ENCODE measurements around the gene SLC39A8.

The SLC39A8 gene

DNA sequence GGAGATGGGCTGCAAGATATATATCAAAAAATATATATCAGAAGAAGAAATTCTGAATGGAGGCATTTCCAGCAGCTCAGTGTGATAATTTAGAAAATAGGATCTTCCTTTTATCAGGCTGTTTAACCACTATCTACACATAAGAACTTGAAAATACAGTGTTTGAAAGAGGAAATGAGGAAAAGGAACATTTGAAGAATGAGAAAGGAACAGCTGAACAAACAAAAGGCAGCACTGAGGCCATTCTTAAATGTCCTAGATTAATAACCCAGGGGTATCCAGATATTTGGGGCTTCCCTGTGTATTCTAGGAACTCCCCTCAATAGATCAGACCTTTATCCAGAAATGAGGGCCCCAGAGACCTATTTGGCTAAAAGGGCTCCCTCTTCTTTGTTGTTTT is 4.1 kb downstream of the SLC39A8 start:
- no peak for DNase-seq (ENCODE audit: low spot score)

DNA sequence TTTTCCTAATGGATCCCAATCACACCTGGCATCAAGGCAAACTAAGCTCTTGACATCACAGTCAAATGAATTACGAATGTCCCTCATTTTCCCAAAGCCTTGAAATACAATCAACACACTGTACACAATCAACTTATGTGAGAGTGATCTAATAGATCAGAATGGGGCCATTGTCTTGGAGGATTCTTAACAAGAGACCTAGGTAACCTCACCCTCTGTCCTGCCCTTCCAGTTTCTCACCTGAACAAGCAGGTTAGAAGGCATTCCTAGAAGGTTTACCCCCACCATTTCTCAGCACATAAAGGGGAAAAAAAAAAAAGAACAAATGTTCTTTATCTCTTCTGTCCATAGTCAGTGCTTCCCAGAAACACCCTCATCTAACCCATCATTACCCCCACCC is 6.3 kb downstream of the SLC39A8 start:
- no peak for DNase-seq (ENCODE audit: low spot score)

DNA sequence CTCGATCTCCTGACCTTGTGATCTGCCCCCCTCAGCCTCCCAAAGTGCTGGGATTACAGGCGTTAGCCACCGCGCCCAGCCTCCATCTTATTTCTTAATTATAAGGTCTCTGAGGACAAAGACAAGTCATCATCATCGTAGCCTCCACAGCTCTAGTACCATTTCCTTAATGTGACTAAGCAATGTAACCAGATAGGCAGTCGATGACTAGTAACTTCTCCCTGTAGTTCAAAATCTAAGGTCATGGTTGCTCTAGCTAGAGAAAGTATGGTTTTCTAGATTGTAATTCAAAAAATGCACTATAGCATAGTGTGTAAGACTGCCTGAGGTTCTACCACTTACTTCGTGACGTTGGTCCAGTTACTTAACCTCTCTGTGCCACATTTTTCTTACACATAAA is 6.9 kb downstream of the SLC39A8 start:
- no peak for DNase-seq (ENCODE audit: low spot score)

DNA sequence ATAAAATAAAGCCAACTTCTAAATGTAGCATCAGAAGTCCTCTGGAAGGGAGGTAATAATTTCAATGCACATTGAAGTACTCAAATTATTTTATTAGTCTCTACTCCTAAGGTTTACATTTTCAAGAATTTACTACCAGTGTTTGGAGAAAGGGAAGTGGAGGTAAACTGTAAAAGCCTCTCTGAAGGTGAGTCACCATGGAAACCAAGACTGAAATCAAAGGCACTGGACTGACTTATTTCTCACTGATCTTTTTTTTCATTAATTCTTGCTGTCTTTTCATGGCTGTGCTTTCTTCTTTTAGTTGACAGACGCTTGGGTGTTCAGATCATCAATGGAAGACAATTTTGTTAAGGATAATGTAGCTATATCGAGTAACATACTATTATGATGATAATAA is 9.7 kb downstream of the SLC39A8 start:
- no peak for DNase-seq (ENCODE audit: low spot score)

DNA sequence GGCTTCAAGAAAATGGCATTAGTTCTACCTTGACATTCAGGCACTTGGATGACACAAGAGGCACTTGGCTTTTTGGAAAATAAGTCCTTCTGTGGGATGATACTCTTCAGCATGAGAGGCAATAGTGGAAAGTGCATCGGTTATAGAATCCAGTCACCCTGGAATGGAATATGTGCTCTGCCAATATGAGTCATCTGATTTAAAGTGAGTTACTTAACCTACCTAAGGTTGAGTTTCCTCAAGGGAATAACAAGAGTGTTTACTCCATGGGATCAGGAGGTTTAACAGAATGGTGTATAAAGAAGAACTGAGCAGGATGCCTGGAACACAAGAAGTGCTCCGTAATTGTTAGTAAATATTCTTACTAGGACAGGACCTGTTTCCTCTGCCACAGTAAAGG is 10.7 kb downstream of the SLC39A8 start:
- DNase-seq (ENCODE audit: low spot score), result no peak

DNA sequence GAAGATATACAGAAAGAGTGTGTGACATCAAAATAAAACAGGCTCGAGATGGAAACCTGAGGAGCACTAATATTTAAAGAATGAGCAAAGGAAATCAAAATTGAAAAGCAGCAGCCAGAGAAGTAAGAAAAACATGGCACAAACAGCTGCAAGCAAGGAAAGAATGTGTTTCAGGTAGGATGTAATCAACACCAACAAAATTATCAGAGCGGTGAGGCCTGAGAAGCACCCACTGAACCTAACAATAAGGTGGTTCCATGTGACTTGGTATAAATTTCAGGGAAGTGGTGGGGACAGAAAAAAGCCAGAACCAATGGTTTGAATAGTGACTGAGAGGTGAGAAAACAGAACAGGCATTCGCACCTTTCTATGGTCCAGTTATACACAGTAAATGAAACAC is 11.5 kb downstream of the SLC39A8 start:
- no peak for DNase-seq (ENCODE audit: low spot score)

DNA sequence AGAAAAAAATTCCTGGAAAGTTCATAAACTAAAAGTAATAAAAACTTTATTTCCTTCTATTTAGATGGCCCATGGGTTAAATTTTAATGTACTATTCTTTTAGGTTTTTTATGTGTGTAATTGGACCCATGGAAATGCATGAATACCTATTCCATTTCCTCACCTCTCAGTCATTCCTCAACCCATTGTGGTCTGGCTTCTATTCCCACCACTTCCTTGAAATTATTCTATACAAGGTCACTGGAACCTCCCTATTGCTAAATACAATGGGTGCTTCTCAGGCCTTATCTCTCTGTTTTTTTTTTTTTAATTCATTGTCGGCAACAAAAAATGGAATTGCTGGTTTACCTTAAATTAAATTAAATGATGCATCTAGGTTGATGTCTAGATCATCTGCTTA is 17.2 kb downstream of the SLC39A8 start:
- no peak for DNase-seq (ENCODE audit: low spot score)

DNA sequence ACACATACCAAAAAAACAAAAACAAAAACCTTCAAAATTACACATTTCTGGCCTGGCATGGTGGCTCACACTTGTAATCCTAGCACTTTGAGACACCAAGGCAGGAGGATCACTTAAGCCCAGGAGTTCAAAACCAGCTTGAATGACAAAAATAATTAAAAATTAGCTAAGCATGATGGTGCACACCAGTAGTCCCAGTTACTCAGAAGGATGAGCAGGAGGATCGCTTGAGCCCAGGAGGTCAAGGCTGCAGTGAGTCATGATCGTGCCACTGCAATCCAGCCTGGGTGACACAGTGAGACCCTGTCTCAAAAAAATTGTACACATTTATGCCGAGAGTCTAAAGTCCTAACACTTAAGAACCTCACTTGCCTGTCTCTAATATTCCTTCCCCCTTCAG is 18.3 kb downstream of the SLC39A8 start:
- no peak for DNase-seq (ENCODE audit: low spot score)

DNA sequence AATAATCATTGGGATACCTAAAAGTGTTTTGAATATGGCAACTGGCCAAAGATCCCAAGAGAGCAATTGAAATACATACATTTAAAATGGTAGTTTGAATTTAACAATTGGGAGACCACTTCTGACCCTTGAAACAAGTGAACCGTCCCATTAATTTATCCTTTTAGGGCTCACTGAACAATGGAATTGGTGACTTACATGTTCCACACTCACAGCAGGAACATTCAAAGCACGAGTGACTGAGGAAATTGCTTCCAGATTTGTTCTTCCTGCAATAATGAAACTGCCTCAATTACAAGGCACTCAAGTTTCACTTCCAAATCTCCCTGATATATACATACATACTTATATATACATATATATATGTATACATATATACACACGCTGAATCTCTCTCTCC is 20.6 kb downstream of the SLC39A8 start:
- no peak for DNase-seq (ENCODE audit: low spot score)

DNA sequence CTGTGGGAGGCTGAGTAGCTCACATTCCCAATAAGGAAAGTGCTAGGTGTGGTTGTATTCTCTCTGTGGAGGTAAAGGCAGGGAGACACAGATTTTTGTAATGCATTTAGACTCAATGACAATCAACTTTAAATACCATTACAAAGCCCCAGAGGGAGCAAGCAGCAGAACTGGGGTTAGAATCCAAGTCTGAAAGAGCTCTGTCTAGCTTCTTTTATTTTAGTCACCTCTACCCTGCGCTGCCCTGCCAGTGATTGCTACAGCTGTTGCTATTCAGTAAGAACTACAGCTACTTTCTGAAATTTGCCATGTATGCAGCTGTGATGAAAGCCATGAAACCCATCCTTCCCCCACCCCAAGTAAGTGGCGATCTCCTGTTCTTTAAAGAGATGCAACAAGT is 22.5 kb downstream of the SLC39A8 start:
- no peak for DNase-seq (ENCODE audit: low spot score)

DNA sequence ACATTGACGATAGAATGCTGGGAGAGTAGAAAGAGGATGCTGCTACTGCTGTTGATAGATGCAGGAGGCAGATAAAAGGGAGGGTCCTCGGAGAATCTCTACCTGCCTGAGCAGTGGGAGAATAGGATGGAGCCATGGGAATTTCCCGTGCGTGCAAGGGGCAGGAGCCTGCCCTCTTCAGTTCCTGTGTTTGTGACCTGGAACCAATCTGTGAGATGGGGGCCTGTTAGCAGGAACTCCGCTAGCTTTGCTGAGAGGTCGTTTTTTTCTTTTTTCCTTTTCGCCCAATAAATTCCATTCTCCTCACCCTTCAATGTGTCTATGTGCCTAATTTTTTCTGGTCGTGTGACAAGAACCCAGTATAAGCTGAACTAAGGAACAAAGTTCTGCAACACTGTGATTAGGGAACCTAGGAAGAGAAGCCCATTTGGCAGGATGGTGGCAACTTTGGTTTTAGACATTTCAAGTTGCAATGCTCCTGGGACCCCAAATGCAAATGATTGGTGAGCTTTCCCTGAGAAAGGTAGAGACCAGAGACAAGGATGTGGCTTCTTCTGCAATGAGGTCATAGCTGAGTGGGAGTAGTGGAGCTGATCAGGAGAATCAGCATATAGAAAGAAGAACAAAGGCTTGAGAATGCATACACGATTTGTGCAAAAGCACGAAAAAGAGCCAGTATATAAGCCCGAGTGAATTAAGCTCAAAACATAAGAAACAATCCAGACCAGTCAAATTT is 23.9 kb downstream of the SLC39A8 start:
- no peak for DNase-seq (ENCODE audit: low spot score)

DNA sequence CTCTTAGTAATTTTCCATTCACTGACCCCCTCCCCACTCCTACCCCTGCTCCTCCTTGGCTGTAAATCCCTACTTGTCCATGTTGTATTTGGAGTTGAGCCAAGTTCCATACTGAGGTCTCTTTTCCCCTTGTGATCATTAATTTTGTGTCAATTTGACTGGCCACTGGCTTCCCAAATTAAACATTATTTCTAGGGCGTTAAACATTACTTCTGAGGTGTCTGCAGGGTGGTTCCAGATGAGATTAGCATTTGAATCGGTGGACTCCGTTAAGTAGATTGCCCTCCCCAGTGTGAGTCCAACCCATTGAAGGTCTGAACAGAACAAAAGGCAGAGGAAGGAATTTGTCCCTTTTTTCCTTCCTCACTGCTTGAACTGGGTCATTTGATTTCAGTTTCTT is 25.7 kb downstream of the SLC39A8 start:
- no peak for DNase-seq (ENCODE audit: low spot score)

DNA sequence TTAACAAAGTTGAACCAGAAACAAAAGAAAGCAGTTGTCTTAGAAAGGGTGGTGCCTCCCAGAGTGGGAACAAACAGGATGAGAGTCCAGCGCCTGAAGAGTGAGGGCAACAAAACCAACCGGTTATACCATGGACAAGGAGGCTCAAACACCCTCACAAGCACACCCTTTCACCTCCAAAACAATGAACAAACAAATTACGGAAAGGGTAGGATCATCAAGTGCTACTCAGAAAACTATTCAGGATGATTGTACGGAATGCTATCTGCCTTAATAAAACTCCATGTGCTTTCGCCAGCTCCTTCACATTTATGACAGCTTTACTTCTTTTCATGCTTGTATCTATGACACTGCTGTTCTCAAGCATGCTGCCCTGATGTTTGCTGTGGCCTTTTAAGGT is 26.8 kb downstream of the SLC39A8 start:
- no peak for DNase-seq (ENCODE audit: low spot score)

DNA sequence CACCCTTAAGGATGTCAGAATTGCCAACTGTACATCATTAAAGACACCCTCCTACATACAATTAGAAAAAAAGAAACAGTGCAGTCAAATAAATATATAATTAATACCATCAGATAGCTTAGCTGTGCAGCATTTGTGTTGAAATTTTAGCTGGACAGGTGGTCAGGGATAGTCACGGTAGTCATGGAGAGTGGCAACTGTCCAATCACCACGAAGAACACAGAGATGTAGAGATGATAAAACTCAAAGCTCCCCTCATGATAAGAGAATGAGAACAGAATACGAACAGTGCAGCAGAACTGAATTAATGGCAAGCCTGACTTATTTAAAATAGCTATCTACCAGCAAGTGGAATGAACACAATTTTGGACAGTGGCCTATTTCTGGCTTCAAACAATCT is 27.2 kb downstream of the SLC39A8 start:
- no peak for DNase-seq (ENCODE audit: low spot score)

DNA sequence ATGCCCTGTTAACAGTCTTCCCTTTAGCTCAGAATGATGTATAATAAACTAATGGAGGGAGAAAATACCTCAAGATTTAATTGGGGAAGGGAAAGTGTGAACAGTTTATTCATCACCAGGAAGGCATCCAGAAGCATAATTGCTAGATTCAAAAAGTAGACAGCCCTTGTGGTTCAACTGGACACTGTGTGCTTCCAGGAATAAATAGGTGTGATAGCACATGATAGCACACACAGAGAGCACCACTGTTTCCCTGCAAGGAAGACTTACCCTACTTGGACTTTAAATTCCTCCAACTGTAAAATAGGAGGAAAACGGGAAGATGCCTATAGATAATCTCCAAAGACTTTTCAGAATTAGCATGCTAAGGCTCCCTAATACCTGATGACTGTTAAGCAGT is 27.8 kb downstream of the SLC39A8 start:
- no peak for DNase-seq (ENCODE audit: low spot score)

DNA sequence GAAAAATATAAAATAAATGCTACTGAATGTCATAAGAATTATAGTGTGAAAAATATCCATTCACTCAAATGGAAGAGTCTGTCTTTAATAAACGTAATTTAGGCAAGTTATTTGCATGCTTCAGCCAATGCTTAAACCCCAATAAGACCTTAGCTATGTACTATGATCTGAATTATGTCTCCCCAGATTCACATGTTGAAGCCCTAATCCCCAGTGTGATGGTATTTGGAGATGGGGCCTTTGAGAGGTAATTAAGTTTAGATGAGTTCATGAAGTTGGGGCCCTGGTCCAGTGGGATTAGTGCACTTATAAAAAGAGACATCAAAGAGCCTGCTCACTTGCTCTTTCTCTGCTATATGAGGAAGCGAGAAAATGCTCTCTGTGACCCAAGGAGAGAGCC is 28.7 kb downstream of the SLC39A8 start:
- no peak for DNase-seq (ENCODE audit: low spot score)

DNA sequence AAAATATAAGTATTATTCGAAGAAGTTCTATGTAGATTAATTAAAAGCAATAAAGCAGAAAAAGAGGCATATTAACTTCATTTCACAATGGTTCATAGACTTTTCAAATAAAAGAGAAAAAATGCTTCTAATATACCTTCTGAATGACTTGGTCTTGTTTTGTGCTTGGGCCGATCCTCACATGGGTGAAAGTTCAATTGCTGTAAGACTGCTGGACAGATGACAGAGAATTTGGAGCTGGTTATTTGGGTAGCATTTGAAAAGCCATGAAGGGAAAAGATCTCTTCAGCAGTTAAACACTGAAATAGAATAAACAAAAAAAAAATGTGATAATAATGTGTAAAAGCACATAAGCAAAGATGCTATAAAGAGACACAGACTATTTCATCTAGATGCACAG is 29.8 kb downstream of the SLC39A8 start:
- no peak for DNase-seq (ENCODE audit: low spot score)

DNA sequence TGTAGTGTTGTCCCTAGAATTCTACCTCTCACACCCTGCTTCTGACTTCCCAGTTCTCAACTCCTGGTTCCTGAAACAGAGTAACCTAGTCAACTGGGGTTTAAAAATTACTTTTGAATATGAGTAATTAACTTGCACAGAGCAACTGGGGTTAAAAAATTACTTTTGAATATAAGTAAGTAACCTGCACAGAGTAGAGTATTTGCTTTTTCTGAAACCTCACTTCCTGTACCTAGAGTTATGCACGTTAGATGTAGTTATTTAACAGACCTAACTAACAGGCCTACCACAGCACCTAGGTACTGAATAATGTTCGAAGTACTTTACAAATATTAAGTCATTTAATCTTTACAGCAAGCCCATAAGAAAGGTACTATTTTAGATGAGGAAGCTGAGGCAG is 32.9 kb downstream of the SLC39A8 start:
- no peak for DNase-seq (ENCODE audit: low spot score)

DNA sequence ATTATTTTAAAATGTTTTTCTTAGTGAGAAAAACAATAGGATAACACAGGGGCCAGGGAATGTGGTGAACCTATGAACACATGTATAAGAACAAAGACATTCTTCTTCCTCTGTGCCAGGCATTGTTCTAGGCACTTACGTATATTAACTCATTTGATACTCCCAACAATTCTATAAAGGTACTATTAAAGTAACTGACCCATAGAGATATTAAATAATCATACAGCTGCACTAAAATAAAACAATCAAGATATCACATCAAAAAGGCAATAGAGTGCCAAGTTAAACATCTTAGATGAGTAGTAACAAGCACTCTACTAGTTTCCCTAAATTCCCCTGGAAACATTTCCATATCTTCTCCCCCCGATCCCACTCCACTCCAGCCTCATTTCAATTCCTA is 33.4 kb downstream of the SLC39A8 start:
- no peak for DNase-seq (ENCODE audit: low spot score)

DNA sequence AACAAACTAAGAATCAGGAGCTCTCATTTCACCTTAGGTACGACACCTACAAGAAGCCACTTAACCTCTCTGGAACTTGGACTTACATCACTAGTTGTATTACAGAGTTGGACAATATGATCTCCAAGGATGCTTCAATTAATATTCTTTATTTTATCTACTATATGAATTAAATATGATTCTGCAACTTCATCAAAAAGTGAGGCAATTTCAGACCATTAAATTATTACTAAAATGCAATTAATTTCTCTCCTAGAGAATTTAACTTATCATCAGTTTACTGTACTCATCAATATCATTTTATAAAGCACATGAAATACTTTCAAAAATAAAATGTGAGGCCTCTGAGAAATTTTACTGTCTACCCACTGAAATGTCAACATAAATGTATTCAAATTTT is 33.9 kb downstream of the SLC39A8 start:
- no peak for DNase-seq (ENCODE audit: low spot score)

DNA sequence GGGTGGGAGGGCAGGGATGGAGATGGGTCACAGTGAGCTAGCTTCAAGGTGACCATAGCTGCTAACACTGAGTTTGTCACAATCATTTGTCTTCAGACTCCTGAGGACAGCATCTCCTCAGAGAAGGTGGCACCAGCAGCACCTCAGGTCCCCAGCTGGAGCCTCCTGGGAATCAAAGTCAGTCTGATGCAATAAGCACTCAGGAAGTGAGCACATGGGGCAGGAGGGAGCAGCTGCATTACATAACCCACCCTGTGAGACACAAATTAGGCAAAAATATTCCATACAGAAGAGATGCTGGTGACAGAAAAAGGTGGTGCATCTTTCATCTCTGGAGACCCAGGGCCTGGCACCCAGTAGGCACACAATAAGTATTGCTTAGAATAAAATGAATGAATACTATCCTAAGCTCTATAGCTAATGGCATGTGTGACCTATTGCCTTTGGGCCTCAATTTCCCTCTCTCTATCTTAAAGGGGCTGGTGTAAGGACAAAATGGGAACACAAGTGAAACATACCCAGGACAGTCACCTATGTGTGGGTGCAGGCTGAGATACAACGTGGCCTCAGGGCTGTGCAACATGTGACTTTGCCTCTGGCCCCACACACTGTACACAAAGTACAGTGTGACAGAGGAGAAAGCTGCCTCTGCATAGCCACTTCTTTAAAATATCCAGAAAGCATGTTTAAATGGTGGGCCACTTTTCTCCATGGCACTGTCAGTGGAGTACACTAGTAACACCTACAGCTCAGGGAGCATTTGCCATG is 37.1 kb downstream of the SLC39A8 start:
- DNase-seq (ENCODE audit: low spot score), result no peak

DNA sequence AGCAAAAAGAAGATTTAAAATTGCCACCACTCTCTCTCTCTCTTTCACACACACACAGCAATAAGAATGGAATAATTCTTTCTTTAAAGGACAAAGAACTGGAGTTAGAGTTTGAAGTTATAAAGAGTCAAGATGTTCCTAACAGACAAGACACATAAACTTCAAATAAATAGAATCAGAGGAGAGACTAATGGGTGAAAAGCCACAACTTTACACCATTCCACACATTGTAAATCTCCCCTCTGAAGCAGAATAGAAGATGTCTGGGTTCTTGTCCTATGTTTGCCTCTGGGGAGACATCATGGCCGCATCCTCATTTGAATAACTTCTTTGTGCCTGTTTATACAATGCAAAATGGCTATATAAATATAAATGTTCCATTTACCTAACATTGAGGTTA is 39.6 kb downstream of the SLC39A8 start:
- DNase-seq (ENCODE audit: low spot score), result no peak

DNA sequence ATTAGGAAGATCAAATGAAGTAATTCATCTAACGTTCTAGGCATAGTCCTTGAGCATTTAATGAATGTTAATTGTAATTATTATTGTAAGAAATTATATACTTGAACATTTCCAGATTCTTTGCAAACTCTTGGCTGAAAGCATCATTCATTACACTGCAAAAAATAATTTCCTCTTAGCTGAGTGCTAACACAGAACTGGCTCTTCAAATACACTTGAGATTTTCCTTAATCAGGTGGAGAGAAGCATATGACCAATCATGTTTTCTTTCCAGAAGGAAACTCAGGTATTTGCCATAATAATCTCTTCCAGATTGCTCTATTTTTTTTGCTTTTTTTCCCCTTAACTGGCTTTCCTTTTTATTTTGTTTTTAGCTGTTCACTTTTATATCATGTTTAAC is 42.5 kb downstream of the SLC39A8 start:
- DNase-seq (ENCODE audit: low spot score), result no peak

DNA sequence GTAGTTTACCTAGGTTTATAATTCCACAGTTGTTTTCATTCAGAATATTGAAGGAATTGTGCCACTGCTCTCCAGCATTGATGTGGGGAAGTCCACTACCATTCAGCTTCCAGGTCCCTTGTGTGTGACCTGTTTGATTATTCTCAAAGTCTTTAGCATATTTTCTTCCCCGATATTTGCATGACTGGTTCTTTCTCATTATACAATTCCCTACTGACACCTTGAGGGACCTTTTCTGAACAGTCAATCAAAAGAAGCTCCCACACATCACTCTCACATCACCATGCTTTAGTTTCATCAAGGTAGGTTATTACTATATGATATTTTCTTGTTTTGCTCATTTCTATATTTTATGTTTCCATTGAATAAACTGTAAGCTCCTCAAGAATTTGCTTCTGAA is 44.1 kb downstream of the SLC39A8 start:
- no peak for DNase-seq (ENCODE audit: low spot score)

Data from CD4-positive, alpha-beta T cell treated with Interleukin-6 at 100 ng/mL for 8 hours (primary cell).